RWPE1 (cell line): ENCODE measurements around the gene EFNA4.

Experiments used
- CTCF ChIA-PET: fragments of 350-600 bp; sonication (Branson Sonifier 250); formaldehyde crosslinking; extraction: SDS; loops from one replicate; lab custom pipeline; 2021; lab: Yijun Ruan, JAX
- POLR2A ChIA-PET: fragments of 400-600 bp; formaldehyde crosslinking; extraction: SDS; loops from one replicate; lab custom pipeline; 2020; ENCODE audit warnings: antibody characterized with exemption; ENCODE audit not compliant: low non-redundant PET; lab: Yijun Ruan, JAX
- DNase-seq: peaks from one replicate; pipeline ENCODE4 v3.0.0; 2012; ENCODE audit warnings: low spot score
- H3K27ac ChIP-seq: fragments of 450-650 bp; 2 replicates; pipeline ENCODE4 v1.5.1; 2017
- CTCF ChIP-seq: fragments of 450-650 bp; conservative IDR thresholded peaks from 2 replicates; pipeline ENCODE4 v1.5.1; 2017; ENCODE audit warnings: low read depth, mild to moderate bottlenecking

EFNA4 gene

GRCh38 chr1:155086128-155086741 lies 22.7 kb downstream of the EFNA4 start:
- DNase-seq, result peak; percentile 78
- ChIA-PET CTCF (interaction anchor here (0.6 to 3.1 kb wide), 11 partner anchors 9 to 180 kb away, joined by 3 to 21 read pairs (median 5); partner anchors contain the start of gene KRTCAP2), POLR2A (no interaction called here)
- TF ChIP-seq CTCF, result peak; percentile 98
- H3K27ac ChIP-seq, result peak overlapping the region; percentile 89

- ChIA-PET POLR2A (no interaction called here), CTCF (interaction anchor here (0.6 to 3.1 kb wide), 5 partner anchors 9 to 180 kb away, joined by 3 to 21 read pairs (median 12); partner anchors contain the start of gene KRTCAP2)
- TF ChIP-seq CTCF, result no peak
- no peak overlapping the region; the same call in 1 of the 2 replicates for H3K27ac ChIP-seq
- no peak for DNase-seq
These were observed 23.5 kb downstream of the EFNA4 start for GRCh38 chr1:155086856-155087535.

- peak; percentile 95 for TF ChIP-seq CTCF
- no peak overlapping the region for H3K27ac ChIP-seq
- ChIA-PET CTCF (interaction anchor here (0.5 to 2.5 kb wide), 32 partner anchors 8 to 313 kb away, joined by 3 to 29 read pairs (median 4); partner anchors contain the start of genes EFNA4, KRTCAP2, PBXIP1 and SHC1), POLR2A (no interaction called here)
- peak; percentile 57 for DNase-seq
These were observed 27.8 kb downstream of the EFNA4 start for GRCh38 chr1:155091071-155092051.

GRCh38 chr1:155092131-155092530 lies 28.6 kb downstream of the EFNA4 start:
- H3K27ac ChIP-seq, result no peak overlapping the region
- no peak for DNase-seq
- POLR2A ChIA-PET, result no interaction called here
- CTCF ChIA-PET, result interaction anchor here (0.5 to 2.5 kb wide), 28 partner anchors 9 to 239 kb away, joined by 3 to 29 read pairs (median 4); partner anchors contain the start of genes EFNA4, KRTCAP2, PBXIP1 and SHC1
- TF ChIP-seq CTCF, result no peak

GRCh38 chr1:155092641-155093040 lies 29.1 kb downstream of the EFNA4 start:
- CTCF ChIA-PET, result interaction anchor here (1.6 to 2.5 kb wide), 3 partner anchors 9 to 77 kb away, joined by 5 to 29 read pairs (median 17); no protein-coding TSS in a partner anchor
- POLR2A ChIA-PET, result no interaction called here

More at GRCh38 chr1:155092641-155093040, 29.1 kb downstream of the EFNA4 start:
- H3K27ac ChIP-seq, result no peak overlapping the region
- no peak for DNase-seq
- TF ChIP-seq CTCF, result no peak
